GM12878 (cell line): ENCODE results near the gene LPCAT3. TPM values are rescaled to one million over a fixed set of nuclear protein-coding genes. Genes with fewer than 3 reads are reported as not detected.
A peak's percentile ranks its signal among the peaks of the same experiment; 100 is the strongest.

Experiments used
- ATAC-seq: fragments of 200-7000 bp; cut with Tn5 transposase; 3 replicates; pipeline ENCODE4 v1.9.1; 2020; ENCODE audit warnings: mild to moderate bottlenecking, moderate library complexity
- BruUV-seq: library from RNA; stranded (reverse); fragments of 400-500 nt; replicated peaks from 2 replicates; lab custom pipeline; 2021; lab: Mats Ljungman, UMichigan
- CTCF ChIA-PET: fragments of 300-600 bp; sonication (Branson Sonifier 250); formaldehyde crosslinking; extraction: SDS; loops from one replicate; lab custom pipeline; 2021; ENCODE audit warnings: inconsistent platforms; lab: Yijun Ruan, JAX
- POLR2A ChIA-PET: fragments of 350-600 bp; formaldehyde crosslinking; extraction: SDS; loops from one replicate; lab custom pipeline; 2021; ENCODE audit warnings: inconsistent platforms; lab: Charles Lee
- RAD21 ChIA-PET: fragments of 300-600 bp; sonication (Branson Sonifier 250); formaldehyde crosslinking; loops from one replicate; lab custom pipeline; 2023; ENCODE audit warnings: antibody characterized with exemption; ENCODE audit not compliant: unreplicated experiment; lab: Charles Lee
- SMC1A ChIA-PET: fragments of 300-600 bp; sonication (Branson Sonifier 250); formaldehyde crosslinking; loops from one replicate; lab custom pipeline; 2023; ENCODE audit not compliant: unreplicated experiment, uncharacterized antibody; lab: Charles Lee
- DNase-seq: peaks from one replicate; pipeline ENCODE4 v3.0.0-alpha.2; 2011; ENCODE audit warnings: low read depth, low spot score
- FAIRE-seq: peaks from 3 replicates; lab custom pipeline; 2011; peaks lifted over from hg19 to GRCh38; lab: Jason Lieb, UNC
- H2AFZ ChIP-seq: 2 replicates; pipeline ENCODE4 v1.6.0; 2011; ENCODE audit warnings: low read depth, low read length, control low read depth; ENCODE audit not compliant: control insufficient read depth
- H3K27ac ChIP-seq: 2 replicates; pipeline ENCODE4 v1.5.1; 2011; ENCODE audit warnings: control low read depth; ENCODE audit not compliant: control insufficient read depth, insufficient read depth
- H3K27me3 ChIP-seq, 2 experiments: replicated peaks in 1 of 2; 2 replicates each; pipeline versions ENCODE4 v1.6.0 to v1.6.1; 2011; ENCODE audit warnings: low read length in 1 of 2; ENCODE audit not compliant: control insufficient read depth in 2 of 2, insufficient read depth in 2 of 2
- H3K36me3 ChIP-seq, 2 experiments: 2 replicates each; pipeline ENCODE4 v1.5.1; 2011; ENCODE audit warnings: low read length in 1 of 2; ENCODE audit not compliant: control insufficient read depth in 2 of 2, insufficient read depth in 2 of 2
- H3K4me1 ChIP-seq: 2 replicates; pipeline ENCODE4 v1.6.1; 2011; ENCODE audit warnings: mild to moderate bottlenecking, low read length, moderate library complexity, mixed read lengths; ENCODE audit not compliant: control insufficient read depth, insufficient read depth
- H3K4me2 ChIP-seq: 2 replicates; pipeline ENCODE4 v1.6.0; 2011; ENCODE audit warnings: control low read depth; ENCODE audit not compliant: control insufficient read depth, insufficient read depth
- H3K4me3 ChIP-seq: fragments of 200-600 bp; sonication (generic); 2 replicates; pipeline ENCODE4 v1.5.1; 2016
- H3K79me2 ChIP-seq: 2 replicates; pipeline ENCODE4 v1.6.0; 2011; ENCODE audit warnings: low read length; ENCODE audit not compliant: control insufficient read depth, insufficient read depth
- H3K9ac ChIP-seq: 2 replicates; pipeline ENCODE4 v1.8.0; 2011; ENCODE audit warnings: low read length, control low read depth, mixed read lengths; ENCODE audit not compliant: control insufficient read depth, insufficient read depth
- H3K9me3 ChIP-seq: replicated peaks from 3 replicates; pipeline ENCODE4 v1.5.1; 2011; ENCODE audit warnings: mild to moderate bottlenecking, low read length; ENCODE audit not compliant: control insufficient read depth, insufficient read depth
- H4K20me1 ChIP-seq: 2 replicates; pipeline ENCODE4 v1.6.0; 2011; ENCODE audit not compliant: control insufficient read depth, insufficient read depth
- CHD4 ChIP-seq: fragments of 200-600 bp; sonication (generic); IDR thresholded peaks from 2 replicates; pipeline ENCODE4 v1.6.1; 2016; ENCODE audit warnings: mild to moderate bottlenecking
- POLR2AphosphoS2 ChIP-seq: IDR thresholded peaks from 2 replicates; pipeline ENCODE4 v1.6.1; 2011; ENCODE audit warnings: low read depth, mild to moderate bottlenecking, low read length, improper control_type of control experiment, moderate library complexity
- SPI1 ChIP-seq: IDR thresholded peaks from 2 replicates; pipeline ENCODE4 v1.6.1; 2011; ENCODE audit warnings: low read depth, mild to moderate bottlenecking, low read length, moderate library complexity, borderline replicate concordance; ENCODE audit not compliant: insufficient read depth
- WGBS: methylation state at CpG from one replicate; pipeline ENCODE4 v1.1.6; 2016; ENCODE audit warnings: low lambda C conversion rate; ENCODE audit not compliant: insufficient replicate concordance, insufficient coverage; ENCODE audit errors: missing lambda C conversion rate; 5-methylcytosine and 5-hydroxymethylcytosine counted together
- in situ Hi-C: fragments of 300-500 bp; cut with MboI; formaldehyde crosslinking; loops from 9 replicates; pipeline ENCODE4 v1.14.3; 2018; ENCODE audit warnings: mixed read lengths
- intact Hi-C: fragments of 100-400 bp; cut with micrococcal nuclease; formaldehyde crosslinking; loops from one replicate; pipeline ENCODE4 v1.14.2; 2022; ENCODE audit not compliant: unreplicated experiment
- polyA plus RNA-seq, 11 experiments: library from polyadenylated mRNA; depleted of rRNA in 4 of 11; unstranded in 6 of 11; stranded (reverse) in 5 of 11; fragments of >200 nt; fragmentation: Nextera tagmentation in 4 of 11; fragmentation: Illumina TruSeq in 1 of 11; extraction: Ambion mirVana in 4 of 11; extraction: Trizol in 1 of 11; gene quantifications; 1 replicate in 1 of 11; 2 replicates in 10 of 11; pipeline versions ENCODE4 v1.2.1 to v1.2.3, GENCODE V29; 2011 to 2016; ENCODE audit warnings: inconsistent platforms in 2 of 11, missing spikeins in 2 of 11, low read depth in 1 of 11
- total RNA-seq, 4 experiments: library from RNA; depleted of rRNA in 3 of 4; stranded (reverse); fragments of >200 nt in 3 of 4; fragmentation: Illumina TruSeq in 1 of 4; extraction: Trizol in 1 of 4; gene quantifications; 2 replicates each; pipeline versions ENCODE4 v1.2.1 to v1.2.3, GENCODE V29; 2013 to 2021
- TF ChIP-seq, protein P1 (sequence below): fragments of 450-650 bp; IDR thresholded peaks from 2 replicates; pipeline ENCODE4 v1.6.1; 2017; ENCODE audit warnings: mild to moderate bottlenecking, moderate library complexity
- TF ChIP-seq, protein P2 (sequence below): fragments of 450-650 bp; formaldehyde crosslinking; IDR thresholded peaks from 2 replicates; pipeline ENCODE4 v1.4.0; 2020; ENCODE audit warnings: mild to moderate bottlenecking, moderate library complexity

LPCAT3 gene
- total and polyA plus RNA-seq, 10 of the 15 experiments (the other 5 are each of a cell fraction or from before 2014, with no cell fraction given) = 2.6 to 48.3 (median 23.0) TPM

DNA sequence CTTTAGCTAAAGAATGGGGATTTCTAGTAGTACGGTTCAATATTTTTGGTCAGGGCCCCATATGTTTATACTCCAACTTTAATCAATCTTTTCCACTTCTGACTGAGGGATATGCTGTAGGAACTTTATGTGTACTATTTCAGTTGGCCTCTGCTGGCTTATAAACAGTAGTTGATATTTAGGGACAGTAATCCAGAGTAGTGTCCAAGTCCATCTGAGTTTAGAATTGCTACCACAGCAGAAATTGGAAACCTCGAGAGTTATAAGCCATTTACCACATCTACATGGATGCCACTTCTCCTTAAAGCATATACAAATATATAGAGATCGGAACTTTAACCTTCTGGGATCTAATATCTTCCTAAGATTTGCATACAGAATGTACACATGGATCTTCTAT, 11.6 kb downstream of the LPCAT3 start (continued):
- TF ChIP-seq, protein P1, sequence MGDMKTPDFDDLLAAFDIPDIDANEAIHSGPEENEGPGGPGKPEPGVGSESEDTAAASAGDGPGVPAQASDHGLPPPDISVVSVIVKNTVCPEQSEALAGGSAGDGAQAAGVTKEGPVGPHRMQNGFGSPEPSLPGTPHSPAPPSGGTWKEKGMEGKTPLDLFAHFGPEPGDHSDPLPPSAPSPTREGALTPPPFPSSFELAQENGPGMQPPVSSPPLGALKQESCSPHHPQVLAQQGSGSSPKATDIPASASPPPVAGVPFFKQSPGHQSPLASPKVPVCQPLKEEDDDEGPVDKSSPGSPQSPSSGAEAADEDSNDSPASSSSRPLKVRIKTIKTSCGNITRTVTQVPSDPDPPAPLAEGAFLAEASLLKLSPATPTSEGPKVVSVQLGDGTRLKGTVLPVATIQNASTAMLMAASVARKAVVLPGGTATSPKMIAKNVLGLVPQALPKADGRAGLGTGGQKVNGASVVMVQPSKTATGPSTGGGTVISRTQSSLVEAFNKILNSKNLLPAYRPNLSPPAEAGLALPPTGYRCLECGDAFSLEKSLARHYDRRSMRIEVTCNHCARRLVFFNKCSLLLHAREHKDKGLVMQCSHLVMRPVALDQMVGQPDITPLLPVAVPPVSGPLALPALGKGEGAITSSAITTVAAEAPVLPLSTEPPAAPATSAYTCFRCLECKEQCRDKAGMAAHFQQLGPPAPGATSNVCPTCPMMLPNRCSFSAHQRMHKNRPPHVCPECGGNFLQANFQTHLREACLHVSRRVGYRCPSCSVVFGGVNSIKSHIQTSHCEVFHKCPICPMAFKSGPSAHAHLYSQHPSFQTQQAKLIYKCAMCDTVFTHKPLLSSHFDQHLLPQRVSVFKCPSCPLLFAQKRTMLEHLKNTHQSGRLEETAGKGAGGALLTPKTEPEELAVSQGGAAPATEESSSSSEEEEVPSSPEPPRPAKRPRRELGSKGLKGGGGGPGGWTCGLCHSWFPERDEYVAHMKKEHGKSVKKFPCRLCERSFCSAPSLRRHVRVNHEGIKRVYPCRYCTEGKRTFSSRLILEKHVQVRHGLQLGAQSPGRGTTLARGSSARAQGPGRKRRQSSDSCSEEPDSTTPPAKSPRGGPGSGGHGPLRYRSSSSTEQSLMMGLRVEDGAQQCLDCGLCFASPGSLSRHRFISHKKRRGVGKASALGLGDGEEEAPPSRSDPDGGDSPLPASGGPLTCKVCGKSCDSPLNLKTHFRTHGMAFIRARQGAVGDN = no peak

DNA sequence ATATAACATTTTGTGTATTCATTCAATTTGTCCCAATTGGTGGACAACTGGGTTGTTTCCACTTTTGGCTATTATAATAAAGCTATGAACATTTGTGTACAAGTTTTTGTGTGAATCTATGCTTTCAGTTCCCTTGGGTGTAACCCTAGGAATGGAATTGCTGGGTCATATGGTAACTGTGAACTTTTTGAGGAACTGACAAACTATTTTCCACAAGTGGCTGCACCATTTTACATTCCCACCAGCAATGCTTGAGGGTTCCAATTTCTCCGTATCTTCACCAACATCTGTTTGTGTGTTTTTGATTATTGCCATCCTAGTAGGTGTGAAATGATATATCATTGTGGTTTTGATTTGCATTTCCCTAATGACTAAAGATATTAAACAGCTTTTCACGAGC, 13.0 kb downstream of the LPCAT3 start:
- in situ Hi-C loops = no loop called here
- H3K79me2 ChIP-seq = no peaks in the 10 kb centered on the region
- 54% methylated on average over 2 of the region's 2 CpGs for WGBS

More for the DNA sequence above, 13.0 kb downstream of the LPCAT3 start:
- Histone ChIP-seq H4K20me1 (no peaks in the 10 kb centered on the region), H2AFZ (no peak overlapping the region), H3K9me3 (no peaks in the 10 kb centered on the region), H3K27ac (no peak overlapping the region), H3K9ac (no peak overlapping the region)
- SMC1A ChIA-PET = interaction anchor here (1.0 to 2.3 kb wide), 5 partner anchors 9 to 19 kb away, joined by 3 to 7 read pairs (median 5); partner anchors contain the start of gene LPCAT3
- CTCF ChIA-PET = interaction anchor here (0.7 to 2.2 kb wide), 4 partner anchors 12 to 107 kb away, joined by 3 to 7 read pairs (median 4); partner anchors contain the start of gene LPCAT3
- ATAC-seq = no peak
- intact Hi-C loops = no loop called here
- POLR2A ChIA-PET = interaction anchor here (2.0 kb wide), 1 partner anchor 12 kb away, joined by 10 read pairs; the partner anchor contains the start of gene LPCAT3
- peak; percentile 47 for FAIRE-seq
- TF ChIP-seq SPI1 (peak; percentile 7; the same call in 1 of the 2 replicates), CHD4 (no peak), POLR2AphosphoS2 (no peak)
- TF ChIP-seq, protein P2, sequence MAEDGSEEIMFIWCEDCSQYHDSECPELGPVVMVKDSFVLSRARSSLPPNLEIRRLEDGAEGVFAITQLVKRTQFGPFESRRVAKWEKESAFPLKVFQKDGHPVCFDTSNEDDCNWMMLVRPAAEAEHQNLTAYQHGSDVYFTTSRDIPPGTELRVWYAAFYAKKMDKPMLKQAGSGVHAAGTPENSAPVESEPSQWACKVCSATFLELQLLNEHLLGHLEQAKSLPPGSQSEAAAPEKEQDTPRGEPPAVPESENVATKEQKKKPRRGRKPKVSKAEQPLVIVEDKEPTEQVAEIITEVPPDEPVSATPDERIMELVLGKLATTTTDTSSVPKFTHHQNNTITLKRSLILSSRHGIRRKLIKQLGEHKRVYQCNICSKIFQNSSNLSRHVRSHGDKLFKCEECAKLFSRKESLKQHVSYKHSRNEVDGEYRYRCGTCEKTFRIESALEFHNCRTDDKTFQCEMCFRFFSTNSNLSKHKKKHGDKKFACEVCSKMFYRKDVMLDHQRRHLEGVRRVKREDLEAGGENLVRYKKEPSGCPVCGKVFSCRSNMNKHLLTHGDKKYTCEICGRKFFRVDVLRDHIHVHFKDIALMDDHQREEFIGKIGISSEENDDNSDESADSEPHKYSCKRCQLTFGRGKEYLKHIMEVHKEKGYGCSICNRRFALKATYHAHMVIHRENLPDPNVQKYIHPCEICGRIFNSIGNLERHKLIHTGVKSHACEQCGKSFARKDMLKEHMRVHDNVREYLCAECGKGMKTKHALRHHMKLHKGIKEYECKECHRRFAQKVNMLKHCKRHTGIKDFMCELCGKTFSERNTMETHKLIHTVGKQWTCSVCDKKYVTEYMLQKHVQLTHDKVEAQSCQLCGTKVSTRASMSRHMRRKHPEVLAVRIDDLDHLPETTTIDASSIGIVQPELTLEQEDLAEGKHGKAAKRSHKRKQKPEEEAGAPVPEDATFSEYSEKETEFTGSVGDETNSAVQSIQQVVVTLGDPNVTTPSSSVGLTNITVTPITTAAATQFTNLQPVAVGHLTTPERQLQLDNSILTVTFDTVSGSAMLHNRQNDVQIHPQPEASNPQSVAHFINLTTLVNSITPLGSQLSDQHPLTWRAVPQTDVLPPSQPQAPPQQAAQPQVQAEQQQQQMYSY (CRISPR knock-in tag) = no peak
- TF ChIP-seq, all 136 proteins: peak for 1
- Histone ChIP-seq H3K4me3 (no peak overlapping the region), H3K4me1 (no peaks in the 10 kb centered on the region), H3K27me3 (no peaks in the 10 kb centered on the region), H3K36me3 (peaks cover 0 to 21% of the 10 kb centered on the region in 2 experiments; a peak in 2 of 4 replicates), H3K4me2 (no peak overlapping the region)
- RAD21 ChIA-PET = no interaction called here
- no peak for DNase-seq
- BruUV-seq = no TSS peak
